Ammon's horn (tissue), 1 donor: ENCODE results near the gene KLHL10.

Experiments
- DNase-seq: peaks from one replicate; pipeline ENCODE4 v3.0.0-alpha.2; 2016; ENCODE audit warnings: low spot score

Gene KLHL10

GRCh38 chr17:41895617-41896016, 58.0 kb downstream of the KLHL10 start:
- DNase-seq = no peak

GRCh38 chr17:41896726-41897125, 59.1 kb downstream of the KLHL10 start:
- no peak for DNase-seq
